ENCODE measurements around the gene TALDO1.

DNA sequence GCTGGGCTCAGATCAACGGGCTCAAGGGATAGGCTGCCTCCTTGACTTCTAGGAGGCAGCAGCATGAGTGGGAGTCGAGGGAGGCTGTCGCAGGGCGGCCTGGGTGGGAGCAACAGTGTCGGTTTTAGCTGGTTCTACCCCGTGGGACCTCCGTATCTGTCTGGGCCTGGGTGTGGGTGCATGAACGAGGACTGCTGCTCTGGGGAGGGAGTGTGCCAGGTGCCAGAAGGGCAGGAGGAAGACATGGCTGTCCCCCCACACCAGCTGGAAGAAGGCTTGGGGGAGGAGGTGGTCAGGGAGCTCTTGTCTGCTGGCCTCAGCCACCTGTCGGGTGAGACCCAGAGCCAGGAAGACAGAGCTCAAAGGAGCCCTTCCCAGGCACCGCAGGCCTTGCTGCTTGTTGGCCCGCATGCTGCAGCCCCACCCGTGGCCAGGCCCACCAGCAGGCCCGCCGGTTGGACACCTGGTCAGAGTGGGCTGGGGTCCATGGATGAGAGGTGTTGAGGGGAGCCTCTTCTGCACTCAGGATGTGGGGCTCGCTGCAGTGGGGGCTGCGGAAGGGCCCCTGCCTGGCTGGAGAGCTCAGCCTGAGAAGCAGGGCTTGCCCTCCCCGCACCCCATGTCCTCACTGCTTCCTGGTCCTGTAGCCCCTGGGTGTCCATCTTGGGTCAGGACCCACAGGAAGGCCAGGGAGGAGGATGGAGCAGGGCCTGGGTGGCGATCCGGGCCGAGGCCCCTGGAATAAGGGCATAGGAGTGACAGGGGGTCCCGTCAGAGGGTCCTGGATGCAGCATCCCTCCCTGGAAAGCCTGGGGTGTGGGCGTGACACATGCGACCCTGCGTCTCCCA is 39.2 kb downstream of the TALDO1 start:
- TF ChIP-seq, protein P1, sequence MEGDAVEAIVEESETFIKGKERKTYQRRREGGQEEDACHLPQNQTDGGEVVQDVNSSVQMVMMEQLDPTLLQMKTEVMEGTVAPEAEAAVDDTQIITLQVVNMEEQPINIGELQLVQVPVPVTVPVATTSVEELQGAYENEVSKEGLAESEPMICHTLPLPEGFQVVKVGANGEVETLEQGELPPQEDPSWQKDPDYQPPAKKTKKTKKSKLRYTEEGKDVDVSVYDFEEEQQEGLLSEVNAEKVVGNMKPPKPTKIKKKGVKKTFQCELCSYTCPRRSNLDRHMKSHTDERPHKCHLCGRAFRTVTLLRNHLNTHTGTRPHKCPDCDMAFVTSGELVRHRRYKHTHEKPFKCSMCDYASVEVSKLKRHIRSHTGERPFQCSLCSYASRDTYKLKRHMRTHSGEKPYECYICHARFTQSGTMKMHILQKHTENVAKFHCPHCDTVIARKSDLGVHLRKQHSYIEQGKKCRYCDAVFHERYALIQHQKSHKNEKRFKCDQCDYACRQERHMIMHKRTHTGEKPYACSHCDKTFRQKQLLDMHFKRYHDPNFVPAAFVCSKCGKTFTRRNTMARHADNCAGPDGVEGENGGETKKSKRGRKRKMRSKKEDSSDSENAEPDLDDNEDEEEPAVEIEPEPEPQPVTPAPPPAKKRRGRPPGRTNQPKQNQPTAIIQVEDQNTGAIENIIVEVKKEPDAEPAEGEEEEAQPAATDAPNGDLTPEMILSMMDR (IDR thresholded peaks at IDR 0.05; ENCODE audit: low read length), result no peak
- no peak for TF ChIP-seq EZH2 (IDR thresholded peaks at IDR 0.05; ENCODE audit: borderline replicate concordance, low read length)
